SK-N-SH (cell line): ENCODE results near the gene CFAP97. TPM values are rescaled to one million over a fixed set of nuclear protein-coding genes. Genes with fewer than 3 reads are reported as not detected.
A peak's percentile ranks its signal among the peaks of the same experiment; 100 is the strongest.

ENCODE experiments used
- CTCF ChIA-PET: fragments of 300-600, 350-600 bp; formaldehyde crosslinking; extraction: SDS; loops from one replicate; lab custom pipeline; 2021; lab: Yijun Ruan, JAX
- POLR2A ChIA-PET: fragments of 350-600 bp; sonication (Branson Sonifier 250); formaldehyde crosslinking; extraction: SDS; loops from one replicate; lab custom pipeline; 2020; ENCODE audit warnings: antibody characterized with exemption, inconsistent platforms; lab: Yijun Ruan, JAX
- DNase-seq: peaks from one replicate; pipeline ENCODE4 v3.0.0; 2012
- H2AFZ ChIP-seq: fragments of 200-600 bp; sonication (generic); 2 replicates; pipeline ENCODE4 v1.8.1; 2016; ENCODE audit warnings: antibody characterized with exemption, mild to moderate bottlenecking, low read depth
- H3F3A ChIP-seq: fragments of 200-600 bp; sonication (generic); replicated peaks from 2 replicates; pipeline ENCODE3; 2016; ENCODE audit warnings: antibody characterized with exemption, mild to moderate bottlenecking; ENCODE audit not compliant: insufficient read depth
- H3K27ac ChIP-seq, 2 experiments: fragments of 200-500 bp in 1 of 2; fragments of 200-600 bp in 1 of 2; sonication (Bioruptor generic) in 1 of 2; sonication (generic), shearing (Covaris generic) in 1 of 2; 2 replicates each; pipeline versions ENCODE4 v1.5.1 to v1.6.1; 2014 to 2016; ENCODE audit warnings: low read depth in 2 of 2, inconsistent platforms in 1 of 2, low read length in 1 of 2, mild to moderate bottlenecking in 1 of 2, mixed read lengths in 1 of 2
- H3K27me3 ChIP-seq: fragments of 200-600 bp; sonication (generic), shearing (Covaris generic); 2 replicates; pipeline ENCODE4 v1.6.1; 2016; ENCODE audit warnings: mixed run types; ENCODE audit not compliant: insufficient read depth
- H3K36me3 ChIP-seq, 2 experiments: fragments of 200-500 bp in 1 of 2; fragments of 200-600 bp in 1 of 2; sonication (Bioruptor generic) in 1 of 2; sonication (generic) in 1 of 2; replicated peaks in 1 of 2; 2 replicates each; pipeline versions ENCODE3 to v1.5.1; 2014 to 2016; ENCODE audit warnings: low read length in 1 of 2, mild to moderate bottlenecking in 1 of 2; ENCODE audit not compliant: insufficient read depth in 2 of 2, control insufficient read depth in 1 of 2
- H3K4me1 ChIP-seq, 2 experiments: fragments of 200-500 bp in 1 of 2; fragments of 200-600 bp in 1 of 2; sonication (Bioruptor generic) in 1 of 2; sonication (generic), shearing (Covaris generic) in 1 of 2; 2 replicates each; pipeline versions ENCODE4 v1.5.1 to v1.6.1; 2014 to 2016; ENCODE audit warnings: low read depth in 1 of 2, low read length in 1 of 2, mixed run types in 1 of 2; ENCODE audit not compliant: insufficient read depth in 2 of 2, control insufficient read depth in 1 of 2
- H3K4me2 ChIP-seq: fragments of 200-600 bp; sonication (generic), shearing (Covaris generic); 2 replicates; pipeline ENCODE4 v1.6.1; 2017; ENCODE audit warnings: mixed run types
- H3K4me3 ChIP-seq, 2 experiments: fragments of 200-500 bp in 1 of 2; fragments of 200-600 bp in 1 of 2; sonication (Bioruptor generic) in 1 of 2; sonication (generic), shearing (Covaris generic) in 1 of 2; 2 replicates each; pipeline versions ENCODE4 v1.5.1 to v1.8.1; 2014 to 2016; ENCODE audit warnings: low read depth in 2 of 2, inconsistent platforms in 1 of 2, low read length in 1 of 2, mild to moderate bottlenecking in 1 of 2, mixed read lengths in 1 of 2, moderate library complexity in 1 of 2
- H3K79me2 ChIP-seq: fragments of 200-600 bp; sonication (generic); 2 replicates; pipeline ENCODE4 v1.8.1; 2017; ENCODE audit warnings: mild to moderate bottlenecking; ENCODE audit not compliant: insufficient read depth
- H3K9ac ChIP-seq: fragments of 200-600 bp; sonication (generic); 2 replicates; pipeline ENCODE4 v1.6.1; 2017; ENCODE audit warnings: mixed run types
- H3K9me2 ChIP-seq: fragments of 200-600 bp; sonication (generic); 2 replicates; pipeline ENCODE4 v1.6.1; 2017; ENCODE audit warnings: mixed run types
- H3K9me3 ChIP-seq: fragments of 200-600 bp; sonication (generic); 2 replicates; pipeline ENCODE4 v1.6.1; 2017; ENCODE audit warnings: mixed run types, mild to moderate bottlenecking, moderate library complexity
- H4K20me1 ChIP-seq: fragments of 200-600 bp; sonication (generic); 2 replicates; pipeline ENCODE4 v1.6.1; 2017; ENCODE audit warnings: mild to moderate bottlenecking, mixed run types; ENCODE audit not compliant: insufficient read depth
- ELF1 ChIP-seq: IDR thresholded peaks from 2 replicates; pipeline ENCODE4 v1.4.0; 2012
- EZH2phosphoT487 ChIP-seq: fragments of 200-600 bp; sonication (generic); IDR thresholded peaks from 2 replicates; pipeline ENCODE4 v1.6.1; 2017; ENCODE audit warnings: low read depth, mixed run types, mild to moderate bottlenecking, antibody characterized with exemption, moderate library complexity, borderline replicate concordance
- FOSL2 ChIP-seq: IDR thresholded peaks from 2 replicates; pipeline ENCODE4 v1.4.0; 2012; ENCODE audit warnings: low read depth, mild to moderate bottlenecking, moderate library complexity, borderline replicate concordance
- FOXJ3 ChIP-seq: sonication (generic); formaldehyde crosslinking; IDR thresholded peaks from 2 replicates; pipeline ENCODE4 v1.5.1; 2020; ENCODE audit warnings: mild to moderate bottlenecking, missing genetic modification reagents
- FOXM1 ChIP-seq: IDR thresholded peaks from 2 replicates; pipeline ENCODE4 v1.4.0; 2012; ENCODE audit warnings: low read depth, mild to moderate bottlenecking
- GATA2 ChIP-seq: sonication (generic); formaldehyde crosslinking; IDR thresholded peaks from 2 replicates; pipeline ENCODE4 v1.5.0; 2020; ENCODE audit warnings: mild to moderate bottlenecking, missing genetic modification reagents
- JUND ChIP-seq: IDR thresholded peaks from 2 replicates; pipeline ENCODE4 v1.4.0; 2012
- NFIC ChIP-seq: IDR thresholded peaks from 2 replicates; pipeline ENCODE4 v1.4.0; 2012; ENCODE audit warnings: borderline replicate concordance
- NRF1 ChIP-seq: IDR thresholded peaks from 2 replicates; pipeline ENCODE4 v1.6.1; 2012; ENCODE audit warnings: low read depth, mild to moderate bottlenecking, low read length
- RAD21 ChIP-seq: IDR thresholded peaks from 2 replicates; pipeline ENCODE4 v1.6.1; 2012; ENCODE audit warnings: mild to moderate bottlenecking, low read length
- RCOR1 ChIP-seq: fragments of 150-350 bp; IDR thresholded peaks from 2 replicates; pipeline ENCODE4 v1.6.1; 2017; ENCODE audit warnings: antibody characterized with exemption, low read length
- RFX5 ChIP-seq: IDR thresholded peaks from 2 replicates; pipeline ENCODE4 v1.6.1; 2012; ENCODE audit warnings: mild to moderate bottlenecking, improper control_type of control experiment, low read length
- RXRA ChIP-seq: IDR thresholded peaks from 2 replicates; pipeline ENCODE4 v1.4.0; 2012; ENCODE audit warnings: low read depth, mild to moderate bottlenecking, borderline replicate concordance
- SMC3 ChIP-seq: IDR thresholded peaks from 2 replicates; pipeline ENCODE4 v1.6.1; 2012; ENCODE audit warnings: low read depth, low read length, improper control_type of control experiment
- TCF12 ChIP-seq: IDR thresholded peaks from 2 replicates; pipeline ENCODE4 v1.4.0; 2012
- TEAD4 ChIP-seq: IDR thresholded peaks from 2 replicates; pipeline ENCODE4 v1.4.0; 2012; ENCODE audit warnings: mild to moderate bottlenecking, borderline replicate concordance; ENCODE audit not compliant: insufficient read depth
- WGBS: methylation state at CpG from one replicate; pipeline ENCODE4 v1.1.6; 2017; ENCODE audit warnings: low lambda C conversion rate; 5-methylcytosine and 5-hydroxymethylcytosine counted together
- polyA plus RNA-seq, 3 experiments: library from polyadenylated mRNA; depleted of rRNA; stranded (reverse); fragments of >200 nt; gene quantifications; 2 replicates each; pipeline ENCODE4 v1.2.3, GENCODE V29; 2012
- TF ChIP-seq, protein P1 (sequence below): IDR thresholded peaks from 2 replicates; pipeline ENCODE4 v1.4.0; 2012; ENCODE audit warnings: low read depth, borderline replicate concordance
- TF ChIP-seq, protein P2 (sequence below): fragments of 200-600 bp; sonication (generic); IDR thresholded peaks from 2 replicates; pipeline ENCODE4 v1.6.1; 2017; ENCODE audit warnings: antibody characterized with exemption, mild to moderate bottlenecking, moderate library complexity
- TF ChIP-seq, protein P3 (sequence below): fragments of 150-350 bp; IDR thresholded peaks from 2 replicates; pipeline ENCODE4 v1.6.1; 2016; ENCODE audit warnings: mild to moderate bottlenecking, low read depth, low read length
- TF ChIP-seq, protein P4 (sequence below): IDR thresholded peaks from 2 replicates; pipeline ENCODE4; 2012
- TF ChIP-seq, protein P5 (sequence below): IDR thresholded peaks from 2 replicates; pipeline ENCODE4 v1.4.0; 2012; ENCODE audit warnings: low read depth, borderline replicate concordance
- TF ChIP-seq, protein P6 (sequence below): IDR thresholded peaks from 2 replicates; pipeline ENCODE4 v1.6.1; 2012; ENCODE audit warnings: mild to moderate bottlenecking, low read depth, low read length, moderate library complexity

The CFAP97 gene
- polyA plus RNA-seq, 1 of the 3 experiments (the other 2 are of a cell fraction): 10.6 TPM

DNA sequence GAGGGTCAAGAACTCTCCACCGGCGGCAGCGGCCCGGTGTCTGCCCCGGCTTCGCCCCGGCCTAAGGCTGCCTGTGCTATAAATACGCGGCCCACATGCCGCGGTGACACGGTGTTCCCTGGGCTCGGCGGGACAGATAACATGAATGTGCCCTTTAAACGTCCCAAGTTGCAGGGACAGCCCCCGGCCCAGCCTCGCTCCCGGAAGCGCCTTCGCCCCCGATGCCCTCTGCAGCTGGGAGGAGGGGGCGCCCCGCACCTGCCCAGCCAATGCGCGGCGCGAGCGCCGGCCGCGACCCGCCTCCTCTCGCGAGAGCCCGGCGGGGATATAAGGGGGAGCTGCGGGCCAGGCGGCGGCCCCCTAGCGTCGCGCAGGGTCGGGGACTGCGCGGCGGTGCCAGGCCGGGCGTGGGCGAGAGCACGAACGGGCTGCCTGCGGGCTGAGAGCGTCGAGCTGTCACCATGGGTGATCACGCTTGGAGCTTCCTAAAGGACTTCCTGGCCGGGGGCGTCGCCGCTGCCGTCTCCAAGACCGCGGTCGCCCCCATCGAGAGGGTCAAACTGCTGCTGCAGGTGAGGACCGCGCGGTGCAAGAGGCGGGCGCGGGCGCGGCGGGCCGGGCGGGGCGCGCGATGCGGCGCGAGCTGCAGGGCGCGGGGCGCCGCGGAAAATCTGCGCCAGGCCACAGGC lies 60.7 kb downstream of the CFAP97 start, which contains the start of gene SLC25A4:
Gene SLC25A4 (plus strand): TSS at position 355 of the 689 bp plus-strand sequence. CDS start 107 bp downstream, at position 462.
- H3K9me3 ChIP-seq: no peaks in the 10 kb centered on the region
- TF ChIP-seq GATA2 (CRISPR knock-in tag) (no peak), TCF12 (no peak; the same call in 1 of the 2 replicates), FOXJ3 (CRISPR knock-in tag) (no peak), RAD21 (no peak), ELF1 (peak; percentile 80), EZH2phosphoT487 (no peak), RXRA (no peak), FOSL2 (no peak), RFX5 (no peak), NRF1 (no peak), NFIC (peak; percentile 30; the same call in 1 of the 2 replicates), JUND (no peak), SMC3 (no peak), FOXM1 (no peak), RCOR1 (peak; percentile 80), TEAD4 (no peak)
- TF ChIP-seq, protein P1, sequence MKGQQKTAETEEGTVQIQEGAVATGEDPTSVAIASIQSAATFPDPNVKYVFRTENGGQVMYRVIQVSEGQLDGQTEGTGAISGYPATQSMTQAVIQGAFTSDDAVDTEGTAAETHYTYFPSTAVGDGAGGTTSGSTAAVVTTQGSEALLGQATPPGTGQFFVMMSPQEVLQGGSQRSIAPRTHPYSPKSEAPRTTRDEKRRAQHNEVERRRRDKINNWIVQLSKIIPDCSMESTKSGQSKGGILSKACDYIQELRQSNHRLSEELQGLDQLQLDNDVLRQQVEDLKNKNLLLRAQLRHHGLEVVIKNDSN: no peak
- TF ChIP-seq, protein P2, sequence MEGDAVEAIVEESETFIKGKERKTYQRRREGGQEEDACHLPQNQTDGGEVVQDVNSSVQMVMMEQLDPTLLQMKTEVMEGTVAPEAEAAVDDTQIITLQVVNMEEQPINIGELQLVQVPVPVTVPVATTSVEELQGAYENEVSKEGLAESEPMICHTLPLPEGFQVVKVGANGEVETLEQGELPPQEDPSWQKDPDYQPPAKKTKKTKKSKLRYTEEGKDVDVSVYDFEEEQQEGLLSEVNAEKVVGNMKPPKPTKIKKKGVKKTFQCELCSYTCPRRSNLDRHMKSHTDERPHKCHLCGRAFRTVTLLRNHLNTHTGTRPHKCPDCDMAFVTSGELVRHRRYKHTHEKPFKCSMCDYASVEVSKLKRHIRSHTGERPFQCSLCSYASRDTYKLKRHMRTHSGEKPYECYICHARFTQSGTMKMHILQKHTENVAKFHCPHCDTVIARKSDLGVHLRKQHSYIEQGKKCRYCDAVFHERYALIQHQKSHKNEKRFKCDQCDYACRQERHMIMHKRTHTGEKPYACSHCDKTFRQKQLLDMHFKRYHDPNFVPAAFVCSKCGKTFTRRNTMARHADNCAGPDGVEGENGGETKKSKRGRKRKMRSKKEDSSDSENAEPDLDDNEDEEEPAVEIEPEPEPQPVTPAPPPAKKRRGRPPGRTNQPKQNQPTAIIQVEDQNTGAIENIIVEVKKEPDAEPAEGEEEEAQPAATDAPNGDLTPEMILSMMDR: peak; percentile 51
- TF ChIP-seq, protein P3, sequence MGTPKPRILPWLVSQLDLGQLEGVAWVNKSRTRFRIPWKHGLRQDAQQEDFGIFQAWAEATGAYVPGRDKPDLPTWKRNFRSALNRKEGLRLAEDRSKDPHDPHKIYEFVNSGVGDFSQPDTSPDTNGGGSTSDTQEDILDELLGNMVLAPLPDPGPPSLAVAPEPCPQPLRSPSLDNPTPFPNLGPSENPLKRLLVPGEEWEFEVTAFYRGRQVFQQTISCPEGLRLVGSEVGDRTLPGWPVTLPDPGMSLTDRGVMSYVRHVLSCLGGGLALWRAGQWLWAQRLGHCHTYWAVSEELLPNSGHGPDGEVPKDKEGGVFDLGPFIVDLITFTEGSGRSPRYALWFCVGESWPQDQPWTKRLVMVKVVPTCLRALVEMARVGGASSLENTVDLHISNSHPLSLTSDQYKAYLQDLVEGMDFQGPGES: peak; percentile 25; the same call in 1 of the 2 replicates
- TF ChIP-seq, protein P4, sequence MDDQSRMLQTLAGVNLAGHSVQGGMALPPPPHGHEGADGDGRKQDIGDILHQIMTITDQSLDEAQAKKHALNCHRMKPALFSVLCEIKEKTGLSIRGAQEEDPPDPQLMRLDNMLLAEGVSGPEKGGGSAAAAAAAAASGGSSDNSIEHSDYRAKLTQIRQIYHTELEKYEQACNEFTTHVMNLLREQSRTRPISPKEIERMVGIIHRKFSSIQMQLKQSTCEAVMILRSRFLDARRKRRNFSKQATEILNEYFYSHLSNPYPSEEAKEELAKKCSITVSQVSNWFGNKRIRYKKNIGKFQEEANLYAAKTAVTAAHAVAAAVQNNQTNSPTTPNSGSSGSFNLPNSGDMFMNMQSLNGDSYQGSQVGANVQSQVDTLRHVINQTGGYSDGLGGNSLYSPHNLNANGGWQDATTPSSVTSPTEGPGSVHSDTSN: 0 out of 2 replicates have a peak, but pooled peaks have one; percentile 1
- TF ChIP-seq, protein P5, sequence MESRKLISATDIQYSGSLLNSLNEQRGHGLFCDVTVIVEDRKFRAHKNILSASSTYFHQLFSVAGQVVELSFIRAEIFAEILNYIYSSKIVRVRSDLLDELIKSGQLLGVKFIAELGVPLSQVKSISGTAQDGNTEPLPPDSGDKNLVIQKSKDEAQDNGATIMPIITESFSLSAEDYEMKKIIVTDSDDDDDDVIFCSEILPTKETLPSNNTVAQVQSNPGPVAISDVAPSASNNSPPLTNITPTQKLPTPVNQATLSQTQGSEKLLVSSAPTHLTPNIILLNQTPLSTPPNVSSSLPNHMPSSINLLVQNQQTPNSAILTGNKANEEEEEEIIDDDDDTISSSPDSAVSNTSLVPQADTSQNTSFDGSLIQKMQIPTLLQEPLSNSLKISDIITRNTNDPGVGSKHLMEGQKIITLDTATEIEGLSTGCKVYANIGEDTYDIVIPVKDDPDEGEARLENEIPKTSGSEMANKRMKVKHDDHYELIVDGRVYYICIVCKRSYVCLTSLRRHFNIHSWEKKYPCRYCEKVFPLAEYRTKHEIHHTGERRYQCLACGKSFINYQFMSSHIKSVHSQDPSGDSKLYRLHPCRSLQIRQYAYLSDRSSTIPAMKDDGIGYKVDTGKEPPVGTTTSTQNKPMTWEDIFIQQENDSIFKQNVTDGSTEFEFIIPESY: peak; percentile 98
- TF ChIP-seq, protein P6, sequence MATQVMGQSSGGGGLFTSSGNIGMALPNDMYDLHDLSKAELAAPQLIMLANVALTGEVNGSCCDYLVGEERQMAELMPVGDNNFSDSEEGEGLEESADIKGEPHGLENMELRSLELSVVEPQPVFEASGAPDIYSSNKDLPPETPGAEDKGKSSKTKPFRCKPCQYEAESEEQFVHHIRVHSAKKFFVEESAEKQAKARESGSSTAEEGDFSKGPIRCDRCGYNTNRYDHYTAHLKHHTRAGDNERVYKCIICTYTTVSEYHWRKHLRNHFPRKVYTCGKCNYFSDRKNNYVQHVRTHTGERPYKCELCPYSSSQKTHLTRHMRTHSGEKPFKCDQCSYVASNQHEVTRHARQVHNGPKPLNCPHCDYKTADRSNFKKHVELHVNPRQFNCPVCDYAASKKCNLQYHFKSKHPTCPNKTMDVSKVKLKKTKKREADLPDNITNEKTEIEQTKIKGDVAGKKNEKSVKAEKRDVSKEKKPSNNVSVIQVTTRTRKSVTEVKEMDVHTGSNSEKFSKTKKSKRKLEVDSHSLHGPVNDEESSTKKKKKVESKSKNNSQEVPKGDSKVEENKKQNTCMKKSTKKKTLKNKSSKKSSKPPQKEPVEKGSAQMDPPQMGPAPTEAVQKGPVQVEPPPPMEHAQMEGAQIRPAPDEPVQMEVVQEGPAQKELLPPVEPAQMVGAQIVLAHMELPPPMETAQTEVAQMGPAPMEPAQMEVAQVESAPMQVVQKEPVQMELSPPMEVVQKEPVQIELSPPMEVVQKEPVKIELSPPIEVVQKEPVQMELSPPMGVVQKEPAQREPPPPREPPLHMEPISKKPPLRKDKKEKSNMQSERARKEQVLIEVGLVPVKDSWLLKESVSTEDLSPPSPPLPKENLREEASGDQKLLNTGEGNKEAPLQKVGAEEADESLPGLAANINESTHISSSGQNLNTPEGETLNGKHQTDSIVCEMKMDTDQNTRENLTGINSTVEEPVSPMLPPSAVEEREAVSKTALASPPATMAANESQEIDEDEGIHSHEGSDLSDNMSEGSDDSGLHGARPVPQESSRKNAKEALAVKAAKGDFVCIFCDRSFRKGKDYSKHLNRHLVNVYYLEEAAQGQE: no peak

More for the DNA sequence above, 60.7 kb downstream of the CFAP97 start, which contains the start of gene SLC25A4:
- CTCF ChIA-PET: interaction anchor here (0.6 to 3.4 kb wide), 19 partner anchors 9 to 800 kb away, joined by 3 to 18 read pairs (median 4); partner anchors contain the start of gene SNX25
- WGBS: 4% methylated on average over 9 of the region's 87 CpGs
- no peaks in the 10 kb centered on the region for H3K27me3 ChIP-seq
- H3K9me2 ChIP-seq: no peaks in the 10 kb centered on the region
- peak within 1 kb of the TSS; percentile 72 to 88 for H3K4me3 ChIP-seq
- H3K4me2 ChIP-seq: peak within 1 kb of the TSS; percentile 82
- H3F3A ChIP-seq: peaks cover 4% of the 10 kb centered on the region
- peak within 1 kb of the TSS; percentile 85 for H2AFZ ChIP-seq
- no peaks in the 10 kb centered on the region for H4K20me1 ChIP-seq
- H3K4me1 ChIP-seq: peaks cover 0 to 23% of the 10 kb centered on the region in 2 experiments; a peak in 2 of 4 replicates
- POLR2A ChIA-PET: interaction anchor here (0.5 to 1.5 kb wide), 22 partner anchors 9 to 895 kb away, joined by 3 to 7 read pairs (median 3); partner anchors contain the start of genes ANKRD37, CASP3, LRP2BP and PRIMPOL
- H3K36me3 ChIP-seq: peaks cover 0 to 18% of the 10 kb centered on the region in 2 experiments
- peak within 1 kb of the TSS; percentile 57 for H3K9ac ChIP-seq
- peak within 1 kb of the TSS in 1 of 2 experiments; percentile 83; a peak in 2 of 4 replicates for H3K27ac ChIP-seq
- peak; percentile 99 for DNase-seq
- H3K79me2 ChIP-seq: peaks cover 24% of the 10 kb centered on the region; the same call in 1 of the 2 replicates
